Measurements from ENCODE around the gene KMT2C.
"Not testable (repeated sequence)": the region's sequence is repeated elsewhere in the genome, so short reads cannot be mapped to it uniquely, and the experiment has no call there.

Gene KMT2C

GRCh38 chr7:152435384-152436110 is at the start of gene KMT2C:
Gene KMT2C (minus strand): TSS chr7:152436003. CDS start chr7:152435786, 217 bp downstream.
- peak; percentile 4 for DNase-seq (ENCODE audit: low read depth)

GRCh38 chr7:152481082-152481481 is 45.3 kb upstream of the KMT2C start:
- DNase-seq (ENCODE audit: low read depth), result no peak

GRCh38 chr7:152480664-152481063 is 44.9 kb upstream of the KMT2C start:
- DNase-seq (ENCODE audit: low read depth), result no peak

- DNase-seq (ENCODE audit: low read depth), result no peak
Observed at GRCh38 chr7:152479595-152479994, 43.8 kb upstream of the KMT2C start.

GRCh38 chr7:152478140-152478539 is 42.3 kb upstream of the KMT2C start:
- no peak for DNase-seq (ENCODE audit: low read depth)

GRCh38 chr7:152477079-152477478 is 41.3 kb upstream of the KMT2C start:
- DNase-seq (ENCODE audit: low read depth), result no peak

DNA sequence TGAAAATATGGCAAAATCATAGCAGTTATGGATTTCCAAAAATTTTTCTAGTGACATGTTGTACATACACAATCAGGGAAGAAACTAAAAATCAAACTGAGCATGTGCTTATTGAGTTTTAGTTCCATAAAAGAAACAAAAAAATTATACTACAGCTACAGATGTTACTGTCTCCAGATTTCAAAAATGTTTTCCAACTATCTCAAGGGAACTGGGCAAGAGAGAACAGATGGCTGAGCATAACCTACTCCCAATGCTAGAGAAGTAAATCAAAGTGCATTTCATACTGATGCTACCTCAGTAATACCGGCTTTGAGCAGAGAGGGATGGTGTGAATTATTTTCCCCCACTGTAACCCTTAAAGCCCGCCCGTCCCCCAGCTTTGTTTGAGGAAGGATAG is 40.7 kb upstream of the KMT2C start:
- no peak for DNase-seq (ENCODE audit: low read depth)

DNA sequence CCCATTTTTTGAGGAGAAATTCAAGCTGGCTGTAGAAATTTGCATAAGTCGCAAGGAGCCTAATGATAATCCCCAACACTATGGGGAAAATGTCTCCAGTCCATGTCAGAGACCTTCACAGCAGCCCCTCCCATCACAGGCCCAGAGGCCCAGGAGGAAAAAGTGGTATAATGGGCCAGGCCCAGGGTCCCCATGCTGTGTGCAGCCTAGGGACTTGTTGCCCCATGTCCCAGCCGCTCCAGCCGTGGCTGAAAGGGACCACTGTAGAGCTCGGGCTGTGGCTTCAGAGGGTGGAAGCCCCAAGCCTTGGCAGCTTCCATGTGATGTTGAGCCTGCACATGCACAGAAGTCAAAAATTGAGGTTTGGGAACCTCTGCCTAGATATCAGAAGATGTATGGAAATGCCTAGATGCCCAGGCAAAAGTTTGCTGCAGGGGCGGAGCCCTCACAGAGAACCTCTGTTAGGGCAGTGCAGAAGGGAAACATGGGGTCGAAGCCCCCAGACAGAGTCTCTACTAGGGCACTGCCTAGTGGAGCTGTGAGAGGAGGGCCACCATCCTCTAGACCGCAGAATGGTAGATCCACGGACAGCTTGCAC is 35.3 kb upstream of the KMT2C start:
- DNase-seq (ENCODE audit: low read depth), result not testable (repeated sequence)

GRCh38 chr7:152470251-152471022 is 34.6 kb upstream of the KMT2C start:
- DNase-seq (ENCODE audit: low read depth), result not testable (repeated sequence)

GRCh38 chr7:152469576-152469975 is 33.8 kb upstream of the KMT2C start:
- not testable (repeated sequence) for DNase-seq (ENCODE audit: low read depth)

DNA sequence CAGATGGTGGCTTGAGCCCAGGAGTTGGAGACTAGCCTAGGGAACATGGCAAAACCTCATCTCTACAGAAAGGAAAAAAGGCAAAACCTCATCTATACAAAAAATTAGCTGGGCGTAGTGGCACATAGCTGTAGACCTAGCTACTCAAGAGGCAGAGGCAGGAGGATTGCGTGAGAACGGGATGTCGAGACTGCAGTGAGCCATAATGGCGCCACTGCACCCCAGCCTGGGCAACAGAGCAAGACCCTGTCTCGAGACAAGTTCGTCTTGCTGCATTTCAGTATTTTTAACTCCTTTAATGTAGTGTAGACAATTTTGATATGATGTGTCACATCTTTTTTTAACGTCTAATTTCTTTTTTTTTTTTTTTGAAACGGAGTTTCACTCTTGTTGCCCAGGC is 31.4 kb upstream of the KMT2C start:
- DNase-seq (ENCODE audit: low read depth), result no peak

GRCh38 chr7:152465119-152465387 is 29.2 kb upstream of the KMT2C start:
- DNase-seq (ENCODE audit: low read depth), result no peak

GRCh38 chr7:152464312-152465118 is 28.7 kb upstream of the KMT2C start:
- DNase-seq (ENCODE audit: low read depth), result peak; percentile 36

DNA sequence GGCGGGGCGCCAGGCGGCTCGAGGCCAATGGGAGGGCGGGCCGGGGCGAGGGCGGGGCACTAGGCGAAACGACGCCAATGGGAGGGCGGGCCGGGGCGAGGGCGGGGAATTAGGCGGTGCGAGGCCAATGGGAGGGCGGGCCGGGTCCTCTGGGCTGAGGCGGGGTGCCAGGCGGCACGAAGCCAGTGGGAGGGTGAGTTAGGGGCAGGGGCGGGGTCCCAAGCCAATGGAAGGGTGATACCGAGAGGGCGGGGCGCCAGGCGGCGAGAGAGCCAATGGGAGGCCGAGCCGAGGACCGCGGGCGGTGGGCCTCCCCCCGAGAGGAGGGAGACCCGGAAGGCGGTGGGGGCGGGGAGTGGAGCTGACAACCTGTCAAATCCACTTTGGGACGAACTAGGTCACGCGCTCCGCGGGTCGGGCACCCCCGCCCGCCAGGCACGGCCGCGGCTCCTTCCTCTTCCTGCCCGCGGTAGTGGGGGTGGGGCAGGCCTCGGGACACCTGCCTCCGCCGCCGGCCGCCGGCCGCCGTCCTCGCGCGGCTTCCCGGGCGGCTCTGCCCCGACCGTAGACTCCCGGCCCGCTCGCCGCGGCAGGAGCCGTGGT is 28.0 kb upstream of the KMT2C start:
- DNase-seq (ENCODE audit: low read depth), result peak; percentile 100

DNA sequence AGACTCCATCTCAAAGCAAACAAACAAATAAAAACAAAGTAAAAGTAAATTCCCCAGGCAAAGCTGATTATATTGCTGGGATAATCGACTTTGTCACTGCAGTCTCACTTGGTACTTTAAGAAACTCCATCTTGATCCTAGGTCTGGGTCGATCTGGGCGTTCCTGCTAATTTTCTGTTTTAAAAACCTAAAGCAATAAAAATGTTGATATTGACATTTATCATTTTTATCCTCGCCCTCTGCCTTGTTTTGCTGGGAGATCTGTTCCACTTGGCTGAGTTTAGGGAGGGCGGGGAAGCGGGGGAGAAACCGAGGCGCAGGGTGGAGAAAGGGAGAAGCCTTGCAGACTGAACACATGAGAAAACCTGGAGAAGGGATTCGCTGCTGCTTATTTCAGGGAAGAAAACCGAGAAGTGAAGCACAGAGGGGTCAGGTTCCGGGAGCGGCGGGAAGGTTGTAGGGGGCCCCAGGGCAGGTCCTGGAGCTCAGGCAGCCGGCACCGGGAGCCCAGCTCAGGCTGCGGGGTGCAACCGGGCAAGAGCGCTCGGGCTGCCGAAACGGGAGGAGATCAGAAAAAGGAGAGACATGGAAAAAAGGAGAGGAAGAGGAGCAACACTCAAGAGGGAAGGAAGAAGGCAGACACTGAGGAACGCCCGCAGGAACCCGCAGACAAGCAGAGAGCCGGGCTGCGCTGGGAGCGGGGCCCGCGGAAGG is 27.3 kb upstream of the KMT2C start:
- no peak for DNase-seq (ENCODE audit: low read depth)

DNA sequence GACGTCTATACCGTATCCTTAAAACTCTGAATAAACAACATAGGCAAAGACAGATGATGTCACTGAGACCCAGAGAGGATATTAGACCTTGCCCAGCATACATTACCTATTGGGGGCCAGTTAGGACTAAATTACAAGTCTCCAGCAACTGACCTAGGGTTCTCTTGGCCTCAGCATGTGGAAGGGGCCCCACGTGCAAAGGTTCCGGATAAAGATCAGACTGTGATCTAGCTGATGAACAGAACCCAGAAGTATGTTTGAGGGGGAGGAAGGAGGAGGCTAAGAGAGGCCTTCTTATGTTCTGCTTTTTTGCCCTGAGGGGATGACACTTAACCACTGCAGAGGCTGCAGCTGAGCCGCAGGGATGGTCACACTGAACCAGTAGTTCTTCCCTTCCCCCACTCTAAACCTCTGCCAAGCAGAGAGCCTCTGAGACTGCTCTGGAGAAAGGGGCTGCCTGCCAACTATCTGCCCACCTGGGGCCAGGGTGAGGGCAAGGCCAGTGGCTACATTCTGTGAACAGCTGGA is 24.0 kb upstream of the KMT2C start:
- DNase-seq (ENCODE audit: low read depth), result no peak

- no peak for DNase-seq (ENCODE audit: low read depth)
Observed at GRCh38 chr7:152451356-152451755, 15.6 kb upstream of the KMT2C start.

DNA sequence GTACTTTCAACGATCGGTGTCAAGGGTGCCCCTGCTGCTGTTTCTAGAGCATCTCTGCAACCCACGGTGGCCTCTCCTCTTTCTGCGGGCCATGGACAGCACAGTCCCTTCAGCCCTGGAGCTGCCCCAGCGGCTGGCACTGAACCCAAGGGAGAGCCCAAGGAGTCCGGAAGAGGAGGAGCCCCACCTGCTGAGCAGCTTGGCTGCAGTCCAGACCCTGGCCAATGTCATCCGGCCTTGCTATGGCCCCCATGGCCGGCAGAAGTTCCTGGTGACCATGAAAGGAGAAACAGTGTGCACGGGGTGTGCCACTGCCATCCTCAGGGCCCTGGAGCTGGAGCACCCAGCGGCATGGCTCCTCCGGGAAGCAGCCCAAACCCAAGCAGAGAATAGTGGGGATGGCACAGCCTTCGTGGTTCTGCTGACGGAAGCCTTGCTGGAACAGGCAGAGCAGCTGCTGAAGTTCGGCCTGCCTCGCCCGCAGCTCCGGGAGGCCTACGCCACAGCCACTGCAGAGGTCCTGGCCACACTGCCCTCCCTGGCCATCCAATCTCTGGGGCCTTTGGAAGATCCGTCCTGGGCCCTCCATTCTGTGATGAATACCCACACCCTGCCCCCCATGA is 9.7 kb upstream of the KMT2C start:
- DNase-seq (ENCODE audit: low read depth), result not testable (repeated sequence)

DNA sequence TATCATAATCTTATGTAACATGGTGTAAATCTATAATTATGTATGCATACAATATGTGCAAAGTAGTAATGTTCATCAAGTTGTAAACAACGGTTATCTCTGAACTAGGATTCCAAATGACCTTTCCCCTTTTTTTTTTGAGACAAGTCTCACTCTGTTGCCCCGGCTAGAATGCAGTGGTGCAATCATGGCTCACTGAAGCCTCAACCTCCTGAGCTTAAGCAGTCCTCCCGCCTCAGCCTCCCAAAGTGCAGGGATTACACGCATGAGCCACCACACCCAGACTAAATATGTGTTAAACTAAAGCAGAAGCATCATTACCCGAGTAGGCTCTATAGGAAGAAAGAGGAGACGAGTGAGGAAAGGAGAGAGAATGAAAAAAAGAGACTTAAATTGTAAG is 7.8 kb upstream of the KMT2C start:
- no peak for DNase-seq (ENCODE audit: low read depth)

- DNase-seq (ENCODE audit: low read depth), result no peak
Observed at GRCh38 chr7:152442330-152442835, 6.6 kb upstream of the KMT2C start.

All from stimulated activated CD8-positive, alpha-beta memory T cell treated with anti-CD3 and anti-CD28 coated beads, Interleukin-15, amount 100 ng/mL, for 1 hour (primary cell).